Neural cell (in vitro differentiated cells): ENCODE measurements around the gene POLR3E. TPM values are rescaled to one million over a fixed set of nuclear protein-coding genes. Genes with fewer than 3 reads are reported as not detected.

Experiments
- H2AFZ ChIP-seq: fragments of 200-600, 300-800 bp; sonication (generic), shearing (Covaris generic); 2 replicates; pipeline ENCODE4 v1.6.0; 2014; ENCODE audit warnings: low read depth, mild to moderate bottlenecking, antibody characterized with exemption, low read length, moderate library complexity
- H3F3A ChIP-seq: fragments of 200-600 bp; shearing (Covaris generic); 2 replicates; pipeline ENCODE4 v1.6.1; 2016; ENCODE audit warnings: mild to moderate bottlenecking, moderate library complexity, mixed read lengths, antibody characterized with exemption, low read length; ENCODE audit not compliant: insufficient read depth, poor library complexity, severe bottlenecking
- H3K27ac ChIP-seq: fragments of 200-600, 300-800 bp; sonication (generic), shearing (Covaris generic); 2 replicates; pipeline ENCODE4 v1.5.1; 2014; ENCODE audit warnings: mild to moderate bottlenecking, low read length, moderate library complexity
- H3K27me3 ChIP-seq: fragments of 300-800, 200-600 bp; sonication (generic), shearing (Covaris generic); 2 replicates; pipeline ENCODE4 v1.6.0; 2014; ENCODE audit warnings: mild to moderate bottlenecking, low read depth, low read length, moderate library complexity; ENCODE audit not compliant: insufficient read depth
- H3K36me3 ChIP-seq: fragments of 300-800, 200-600 bp; sonication (generic), shearing (Covaris generic); 2 replicates; pipeline ENCODE4 v1.5.1; 2014; ENCODE audit warnings: mild to moderate bottlenecking, antibody characterized with exemption, low read length, moderate library complexity; ENCODE audit not compliant: insufficient read depth
- H3K4me2 ChIP-seq: fragments of 300-800, 200-600 bp; sonication (generic), shearing (Covaris generic); 2 replicates; pipeline ENCODE4 v1.6.0; 2014; ENCODE audit warnings: mild to moderate bottlenecking, low read length
- H3K4me3 ChIP-seq: fragments of 300-800, 200-600 bp; sonication (generic), shearing (Covaris generic); 2 replicates; pipeline ENCODE4 v1.5.1; 2014; ENCODE audit warnings: mild to moderate bottlenecking, low read length, moderate library complexity
- H3K79me2 ChIP-seq: fragments of 200-600 bp; shearing (Covaris generic); replicated peaks from 2 replicates; pipeline ENCODE4 v1.6.0; 2014; ENCODE audit warnings: mild to moderate bottlenecking, low read length, moderate library complexity; ENCODE audit not compliant: insufficient read depth
- H3K9ac ChIP-seq: fragments of 300-800, 200-600 bp; sonication (generic), shearing (Covaris generic); 2 replicates; pipeline ENCODE4 v1.6.1; 2016; ENCODE audit warnings: mild to moderate bottlenecking, low read length, mixed read lengths
- H3K9me2 ChIP-seq: fragments of 200-600 bp; shearing (Covaris generic); 2 replicates; pipeline ENCODE4 v1.6.1; 2016; ENCODE audit warnings: mild to moderate bottlenecking, low read length, mixed read lengths; ENCODE audit not compliant: insufficient read depth
- H3K9me3 ChIP-seq: fragments of 200-600, 300-800 bp; sonication (generic), shearing (Covaris generic); 2 replicates; pipeline ENCODE4 v1.6.1; 2016; ENCODE audit warnings: mild to moderate bottlenecking, mixed run types, low read length, moderate library complexity, mixed read lengths
- H4K20me1 ChIP-seq: fragments of 200-600 bp; shearing (Covaris generic); 2 replicates; pipeline ENCODE4 v1.6.1; 2016; ENCODE audit warnings: mild to moderate bottlenecking, mixed run types; ENCODE audit not compliant: insufficient read depth
- CTCF ChIP-seq: fragments of 450-650 bp; IDR thresholded peaks from 2 replicates; pipeline ENCODE4 v1.5.1; 2014; ENCODE audit warnings: antibody characterized with exemption, mild to moderate bottlenecking, moderate library complexity; ENCODE audit not compliant: poor library complexity, severe bottlenecking
- EP300 ChIP-seq: fragments of 450-650 bp; conservative IDR thresholded peaks from 2 replicates; pipeline ENCODE4 v1.6.1; 2014; ENCODE audit warnings: antibody characterized with exemption, mild to moderate bottlenecking, moderate library complexity; ENCODE audit not compliant: poor library complexity, severe bottlenecking
- EZH2 ChIP-seq: fragments of 200-600, 300-800 bp; shearing (Covaris generic), sonication (generic); IDR thresholded peaks from 2 replicates; pipeline ENCODE4 v1.6.1; 2014; ENCODE audit warnings: antibody characterized with exemption, low read length, borderline replicate concordance, mild to moderate bottlenecking; ENCODE audit not compliant: insufficient read depth, poor library complexity, severe bottlenecking
- MXI1 ChIP-seq: fragments of 450-650 bp; conservative IDR thresholded peaks from 2 replicates; pipeline ENCODE4 v1.6.1; 2014; ENCODE audit warnings: antibody characterized with exemption, mild to moderate bottlenecking; ENCODE audit not compliant: poor library complexity, severe bottlenecking
- POLR2AphosphoS5 ChIP-seq: IDR thresholded peaks from 2 replicates; pipeline ENCODE4 v1.6.1; 2012
- RAD21 ChIP-seq: fragments of 450-650 bp; conservative IDR thresholded peaks from 2 replicates; pipeline ENCODE4 v1.6.1; 2014; ENCODE audit warnings: antibody characterized with exemption, mild to moderate bottlenecking, moderate library complexity
- REST ChIP-seq: IDR thresholded peaks from 2 replicates; pipeline ENCODE4 v1.6.1; 2012; ENCODE audit warnings: borderline replicate concordance
- SMC3 ChIP-seq: fragments of 450-650 bp; conservative IDR thresholded peaks from 2 replicates; pipeline ENCODE4 v1.6.1; 2014; ENCODE audit warnings: antibody characterized with exemption, mild to moderate bottlenecking, moderate library complexity; ENCODE audit not compliant: poor library complexity
- TAF1 ChIP-seq: IDR thresholded peaks from 2 replicates; pipeline ENCODE4 v1.6.1; 2012; ENCODE audit warnings: low read depth
- polyA plus RNA-seq: library from polyadenylated mRNA; depleted of rRNA; stranded (reverse); fragments of >200 nt; gene quantifications from 2 replicates; pipeline ENCODE4 v1.2.3, GENCODE V29; 2014

POLR3E gene
- polyA plus RNA-seq, 1 donor from 2014 or later, result 47.4 TPM

- no peak overlapping the region for H3K4me3 ChIP-seq
- no peaks in the 10 kb centered on the region for H3K79me2 ChIP-seq
- TF ChIP-seq SMC3 (no peak), EZH2 (no peak), REST (no peak), MXI1 (no peak), CTCF (no peak), TAF1 (no peak), EP300 (no peak), POLR2AphosphoS5 (no peak), RAD21 (no peak)
- H2AFZ ChIP-seq, result no peak overlapping the region
- H3K27me3 ChIP-seq, result no peaks in the 10 kb centered on the region
- no peak overlapping the region for H3K4me2 ChIP-seq
- H3K9me3 ChIP-seq, result no peaks in the 10 kb centered on the region
- no peaks in the 10 kb centered on the region for H4K20me1 ChIP-seq
- H3K27ac ChIP-seq, result no peak overlapping the region
- H3K9ac ChIP-seq, result no peak overlapping the region
- no peaks in the 10 kb centered on the region for H3K9me2 ChIP-seq
- H3F3A ChIP-seq, result no peaks in the 10 kb centered on the region
- no peaks in the 10 kb centered on the region for H3K36me3 ChIP-seq
Observed at GRCh38 chr16:22293137-22294106, 3.8 kb upstream of the POLR3E start.

DNA sequence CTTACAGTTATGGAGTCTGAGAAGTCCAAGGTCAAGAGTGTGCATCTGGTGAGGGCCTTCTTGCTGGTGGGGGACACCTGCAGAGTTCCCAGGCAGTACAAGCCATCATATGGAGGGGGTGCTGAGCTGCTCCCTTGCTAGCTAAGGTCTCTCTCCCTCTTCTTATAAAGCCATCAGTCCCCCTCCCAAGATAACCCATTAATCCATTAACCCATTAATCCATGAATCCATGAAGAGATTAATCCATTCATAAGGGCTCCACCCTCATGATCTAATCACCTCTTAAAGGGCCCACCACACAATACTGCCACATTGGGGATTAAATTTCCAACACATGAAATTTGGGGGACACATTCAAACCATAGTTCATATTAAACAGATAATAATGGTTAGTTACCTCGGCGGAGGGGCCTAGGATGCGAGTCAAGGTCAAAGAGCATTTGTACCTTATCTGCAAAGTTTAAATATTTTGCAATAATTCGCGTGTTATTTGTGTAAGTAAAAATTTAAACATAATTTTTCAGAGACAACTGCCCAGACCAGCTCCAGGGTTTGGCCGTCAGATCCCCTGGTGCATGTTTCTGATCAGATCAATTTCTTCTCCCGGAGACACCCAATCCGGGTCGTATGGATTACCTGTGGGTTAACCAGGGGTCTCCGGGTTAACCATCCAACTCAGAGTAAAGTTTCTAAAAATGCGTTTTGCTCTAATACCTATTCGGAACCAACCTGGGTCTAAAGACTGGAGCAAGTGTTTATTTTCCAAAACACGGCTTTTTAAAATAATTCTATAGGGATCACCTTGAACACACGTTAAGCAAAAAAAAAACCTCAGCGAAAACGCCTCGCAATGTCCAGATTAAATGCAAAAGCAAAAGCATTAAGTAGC lies 740 bp upstream of the POLR3E start:
- Histone ChIP-seq H4K20me1 (no peaks in the 10 kb centered on the region), H3K36me3 (no peaks in the 10 kb centered on the region), H3F3A (no peaks in the 10 kb centered on the region), H3K79me2 (peaks cover 8% of the 10 kb centered on the region), H3K27me3 (no peaks in the 10 kb centered on the region), H2AFZ (peak overlapping the region; percentile 24), H3K9ac (peak overlapping the region; percentile 46), H3K9me3 (no peaks in the 10 kb centered on the region), H3K9me2 (no peaks in the 10 kb centered on the region), H3K4me3 (peak overlapping the region; percentile 98), H3K4me2 (peak overlapping the region; percentile 54), H3K27ac (peak overlapping the region; percentile 40)
- TF ChIP-seq SMC3 (no peak), EZH2 (no peak), POLR2AphosphoS5 (no peak), MXI1 (no peak), RAD21 (no peak), REST (no peak), EP300 (no peak), TAF1 (no peak), CTCF (no peak)
